Hematopoietic multipotent progenitor cell treated with erythropoietin and hydrocortisone succinate and interleukin-3 and kit ligand, for 4 days (in vitro differentiated cells): ENCODE measurements around the gene RNPEPL1.
"Not testable (repeated sequence)": the region's sequence is repeated elsewhere in the genome, so short reads cannot be mapped to it uniquely, and the experiment has no call there.

ENCODE experiments used
- DNase-seq: peaks from one replicate; pipeline ENCODE4 v3.0.0-alpha.2; 2015

RNPEPL1 gene

GRCh38 chr2:240539101-240539500 lies 29.2 kb upstream of the RNPEPL1 start:
- not testable (repeated sequence) for DNase-seq

DNA sequence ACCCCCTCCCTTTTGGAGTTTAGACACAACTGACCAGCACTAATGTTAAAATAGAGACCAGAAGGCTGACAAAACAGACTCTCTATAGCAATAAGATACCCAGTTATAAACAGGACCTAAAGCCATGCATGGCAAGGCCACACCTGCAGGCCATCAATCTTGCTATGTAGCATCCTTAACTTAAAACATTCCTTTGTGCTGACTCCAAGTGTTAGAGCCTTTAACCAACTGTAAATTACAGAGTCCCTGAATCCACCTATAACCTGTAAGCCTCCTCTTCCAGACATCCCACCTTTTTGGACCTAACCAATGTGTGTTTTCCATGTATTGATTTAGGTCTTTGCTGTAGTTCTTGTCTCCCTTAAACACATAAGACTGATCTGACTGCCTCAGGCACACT lies 28.4 kb upstream of the RNPEPL1 start:
- DNase-seq = no peak

- no peak for DNase-seq
These were observed 17.0 kb upstream of the RNPEPL1 start for GRCh38 chr2:240551288-240551687.

GRCh38 chr2:240551811-240552210 lies 16.5 kb upstream of the RNPEPL1 start:
- no peak for DNase-seq

- DNase-seq = no peak
These were observed 14.3 kb upstream of the RNPEPL1 start for GRCh38 chr2:240553956-240554480.

DNA sequence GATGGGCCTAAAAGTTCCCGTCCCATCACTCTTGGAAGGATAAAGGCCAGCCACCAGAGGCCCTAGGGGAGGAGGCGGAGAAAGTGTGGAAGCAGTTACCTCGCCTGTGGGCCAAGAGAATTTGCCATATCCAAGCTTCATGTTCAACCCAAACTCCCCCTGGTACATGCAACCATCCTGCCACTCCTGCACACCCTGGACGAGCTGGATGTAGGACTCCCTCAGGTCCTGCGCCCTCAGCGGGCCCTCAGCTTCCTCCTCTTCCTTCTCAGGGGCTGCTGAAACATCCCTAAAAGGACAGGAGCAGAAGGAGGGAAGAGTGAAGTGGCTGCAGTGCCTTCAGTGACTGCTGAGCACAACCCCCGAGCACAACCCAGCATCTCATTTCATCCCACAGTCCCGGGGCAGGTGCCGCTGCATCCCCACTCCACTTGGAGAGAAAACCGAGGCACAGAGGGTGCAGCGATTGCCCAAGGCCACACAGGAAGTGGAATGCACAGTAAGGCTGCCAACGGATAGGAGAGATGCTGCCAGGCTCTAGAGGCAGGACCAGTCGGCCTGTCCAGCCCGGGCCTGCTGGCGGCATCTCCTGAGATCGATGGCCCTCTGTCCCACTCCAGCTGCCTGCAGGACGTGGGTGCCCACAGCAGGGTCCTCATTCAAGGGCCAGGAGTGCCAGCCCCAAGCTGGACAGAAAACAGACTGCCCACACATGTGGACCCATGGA lies 13.4 kb upstream of the RNPEPL1 start:
- DNase-seq = no peak

DNA sequence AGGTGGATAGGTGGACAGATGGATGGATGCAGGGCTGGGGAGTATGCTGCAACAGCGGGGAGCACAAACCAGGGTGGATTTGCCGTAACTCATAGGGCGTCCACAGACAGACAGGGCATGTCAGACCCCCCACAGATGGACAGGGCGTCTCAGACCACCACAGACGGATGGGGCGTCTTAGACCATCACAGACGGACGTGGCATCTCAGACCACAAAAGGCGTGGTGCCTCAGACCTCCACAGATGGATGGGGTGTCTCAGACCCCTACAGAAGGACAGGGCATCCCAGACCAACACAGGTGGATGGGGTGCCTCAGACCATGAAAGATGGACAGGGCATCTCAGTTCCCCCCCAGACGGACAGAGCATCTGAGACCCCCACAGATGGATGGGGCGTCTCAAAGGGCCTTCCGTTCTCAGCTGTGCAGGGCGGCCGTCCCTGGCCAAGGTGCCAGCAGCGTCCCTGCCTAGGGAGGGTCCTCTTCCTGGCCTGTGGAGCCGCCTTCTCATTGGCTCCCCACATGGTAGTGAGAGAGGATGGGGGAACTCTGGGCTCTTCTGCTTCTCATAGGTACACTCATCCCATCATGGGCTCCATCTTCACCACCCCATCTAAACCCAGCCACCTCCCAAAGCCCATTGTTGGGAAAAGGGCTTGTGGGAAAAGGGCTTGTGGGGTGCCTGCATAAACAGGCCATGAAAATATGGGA lies 12.6 kb upstream of the RNPEPL1 start:
- no peak for DNase-seq

- peak; percentile 81 for DNase-seq
These were observed 11.7 kb upstream of the RNPEPL1 start for GRCh38 chr2:240556553-240557100.

DNA sequence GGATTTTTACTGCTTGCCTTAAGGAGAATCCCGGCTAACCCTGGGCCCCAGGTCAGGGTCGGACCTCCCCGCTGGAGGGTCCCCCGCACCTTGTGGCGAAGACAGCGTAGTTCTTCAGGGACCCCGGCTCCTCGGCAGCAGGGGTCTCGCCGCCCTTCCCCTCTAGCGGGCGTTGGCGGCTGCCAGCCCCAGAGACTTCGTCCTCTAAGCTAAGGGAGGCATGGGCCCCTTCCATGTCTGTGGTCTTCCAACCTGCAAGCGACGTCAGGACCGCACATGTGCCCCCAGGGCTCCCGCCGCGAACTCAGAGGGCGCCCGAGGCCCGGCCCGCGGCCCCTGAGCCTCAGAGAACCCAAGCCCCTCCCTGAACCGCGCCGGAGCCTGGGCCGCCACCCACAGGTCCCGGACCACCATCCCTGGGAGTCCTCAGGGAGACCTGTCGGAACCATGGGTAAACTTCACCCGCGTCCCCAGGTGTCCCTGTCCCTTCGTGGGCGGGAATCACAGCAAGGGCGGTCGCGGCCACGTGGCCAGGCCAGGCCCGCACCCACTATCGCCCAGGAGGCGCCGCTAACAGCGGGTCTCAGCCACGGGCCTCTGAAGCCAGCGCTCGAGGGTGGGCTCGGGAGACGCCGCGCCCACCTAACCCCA lies 11.1 kb upstream of the RNPEPL1 start:
- no peak for DNase-seq

- DNase-seq = peak; percentile 93
These were observed 10.5 kb upstream of the RNPEPL1 start, which contains the start of gene ANKMY1 for GRCh38 chr2:240557808-240558207. TSS of gene ANKMY1 (minus strand) at chr2:240557988. CDS start at chr2:240557335, 653 bp downstream.

DNA sequence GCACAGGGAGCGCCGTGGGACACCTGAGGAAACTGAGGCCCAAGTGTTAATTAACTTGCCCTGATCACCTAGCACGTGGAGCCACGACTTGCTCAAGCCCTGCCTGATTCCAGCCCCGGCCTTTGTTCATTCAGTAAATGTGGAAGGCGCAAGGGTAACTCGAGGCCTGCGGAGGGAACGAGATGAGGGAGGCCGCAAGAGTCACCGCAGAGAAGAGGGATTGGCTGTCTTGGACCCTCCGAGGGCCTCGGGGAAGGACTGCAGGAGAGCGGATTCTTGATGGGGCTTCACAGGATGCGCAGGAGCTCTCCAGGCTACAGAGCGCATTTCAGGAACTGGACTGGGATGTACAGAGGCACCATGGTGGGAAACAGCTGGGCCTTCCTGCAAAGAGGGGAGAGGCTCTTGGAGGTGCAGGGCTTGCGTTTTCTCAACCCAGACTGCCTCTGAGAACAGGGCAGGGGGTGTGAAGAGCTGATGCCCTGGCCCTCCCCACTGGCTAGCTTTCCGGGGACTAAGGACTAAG lies 10.0 kb upstream of the RNPEPL1 start:
- no peak for DNase-seq

- peak; percentile 16 for DNase-seq
These were observed 9.0 kb upstream of the RNPEPL1 start for GRCh38 chr2:240559286-240559685.

- DNase-seq = peak; percentile 96
These were observed 8.2 kb upstream of the RNPEPL1 start, which contains the start of gene DUSP28 for GRCh38 chr2:240560084-240560479. TSS of gene DUSP28 (plus strand) at chr2:240560357. CDS start at chr2:240560685, 328 bp downstream.

- peak; percentile 99 for DNase-seq
These were observed 7.6 kb upstream of the RNPEPL1 start for GRCh38 chr2:240560480-240561324.

GRCh38 chr2:240561325-240561971 lies 6.8 kb upstream of the RNPEPL1 start:
- peak; percentile 22 for DNase-seq

DNA sequence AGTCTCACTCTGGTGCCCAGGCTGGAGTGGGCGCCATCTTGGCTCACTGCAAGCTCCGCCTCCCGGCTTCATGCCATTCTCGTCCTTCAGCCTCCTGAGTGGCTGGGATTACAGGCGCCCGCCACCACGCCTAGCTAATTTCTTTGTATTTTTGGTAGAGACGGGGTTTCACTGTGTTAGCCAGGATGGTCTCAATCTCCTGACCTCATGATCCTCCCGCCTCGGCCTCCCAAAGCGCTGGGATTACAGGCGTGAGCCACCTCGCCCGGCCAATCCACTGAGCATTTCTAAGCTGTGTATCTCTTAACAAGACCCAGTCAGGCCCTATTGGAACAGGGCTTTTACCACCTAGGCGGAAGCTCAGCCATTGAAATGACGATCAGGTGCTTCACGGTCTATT lies 5.1 kb upstream of the RNPEPL1 start:
- not testable (repeated sequence) for DNase-seq

GRCh38 chr2:240563951-240564560 lies 4.2 kb upstream of the RNPEPL1 start:
- DNase-seq = no peak

DNA sequence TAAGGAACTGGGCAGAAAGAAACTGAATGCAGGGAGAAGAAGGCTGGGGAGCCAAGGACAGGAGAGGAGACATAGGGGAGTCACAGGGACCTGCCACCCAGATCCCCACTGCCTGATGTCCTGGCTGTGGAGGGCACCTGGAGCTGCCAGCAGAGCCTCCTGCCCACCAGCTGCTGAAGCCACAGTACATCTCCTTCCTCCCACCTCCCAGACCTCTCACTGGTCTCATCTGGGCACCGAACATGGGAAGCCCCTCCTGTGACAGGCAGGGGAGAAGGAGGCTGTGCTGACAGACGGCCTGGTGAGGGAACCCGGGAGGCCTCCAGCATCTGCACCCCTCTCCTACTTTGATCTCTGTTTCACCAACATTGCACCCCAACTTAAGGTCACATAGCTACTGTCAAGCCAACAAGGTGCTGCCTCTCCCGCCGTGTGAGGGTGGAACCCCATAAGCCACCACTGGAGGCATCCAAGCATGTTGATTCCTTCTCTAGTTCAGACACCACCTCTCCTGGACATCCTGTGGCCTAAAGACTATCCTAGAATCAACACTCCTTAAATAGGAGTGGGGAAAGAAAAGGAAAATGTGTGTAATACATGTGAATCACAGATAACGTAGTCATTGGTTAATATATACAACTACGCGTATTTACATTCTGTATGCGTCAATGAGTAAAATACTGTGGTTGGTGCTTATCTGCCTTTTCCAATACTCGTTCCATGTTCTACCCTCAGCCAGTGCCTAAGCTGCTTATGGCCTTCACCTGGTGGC lies 3.5 kb upstream of the RNPEPL1 start:
- DNase-seq = peak; percentile 69

- DNase-seq = peak; percentile 99
These were observed 2.7 kb upstream of the RNPEPL1 start for GRCh38 chr2:240565333-240566202.
